K562 (cell line): Measurements from ENCODE around the gene MT1A. TPM values are rescaled to one million over a fixed set of nuclear protein-coding genes. Genes with fewer than 3 reads are reported as not detected.

ENCODE experiments used
- ATAC-seq: fragments of 200-7000 bp; cut with Tn5 transposase; 3 replicates; pipeline ENCODE4 v1.9.1; 2020; ENCODE audit warnings: moderate library complexity
- BruUV-seq: library from RNA; stranded (reverse); fragments of 400-500 nt; replicated peaks from 2 replicates; lab custom pipeline; 2021; lab: Mats Ljungman, UMichigan
- CTCF ChIA-PET: fragments of 300-600 bp; formaldehyde crosslinking; extraction: SDS; loops from one replicate; lab custom pipeline; 2021; ENCODE audit warnings: low intra/inter-chr PET ratio; lab: Yijun Ruan, JAX
- POLR2A ChIA-PET: fragments of 300-600, 350-650 bp; sonication (Branson Sonifier 250); formaldehyde crosslinking; extraction: SDS; loops from one replicate; lab custom pipeline; 2021; ENCODE audit warnings: antibody characterized with exemption, inconsistent platforms; lab: Yijun Ruan, JAX
- DNase-seq, 4 experiments: peaks; one replicate each; pipeline versions ENCODE4 v3.0.0 to v3.0.0-alpha.2; 2011 to 2018; ENCODE audit warnings: low spot score in 3 of 4, mixed read lengths in 3 of 4; ENCODE audit errors: extremely low read depth in 1 of 4
- FAIRE-seq: peaks from 2 replicates; lab custom pipeline; 2011; peaks lifted over from hg19 to GRCh38; lab: Jason Lieb, UNC
- H2AFZ ChIP-seq: 2 replicates; pipeline ENCODE4 v1.6.0; 2011; ENCODE audit warnings: low read depth, low read length, control low read depth, inconsistent platforms
- H3K27ac ChIP-seq: fragments of 200-600 bp; 3 replicates; pipeline ENCODE4 v1.8.0; 2011; ENCODE audit warnings: low read depth, mild to moderate bottlenecking, control low read depth, inconsistent platforms, low read length, moderate library complexity, mixed read lengths; ENCODE audit errors: extremely low read depth
- H3K27me3 ChIP-seq, 2 experiments: fragments of 300-600 bp in 1 of 2; 2 replicates in 1 of 2; 3 replicates in 1 of 2; pipeline versions ENCODE4 v1.6.0 to v1.8.0; 2011; ENCODE audit warnings: inconsistent platforms in 2 of 2, low read length in 2 of 2, mild to moderate bottlenecking in 1 of 2, mixed read lengths in 1 of 2, moderate library complexity in 1 of 2; ENCODE audit not compliant: control insufficient read depth in 2 of 2, insufficient read depth in 2 of 2
- H3K36me3 ChIP-seq: fragments of 300-600 bp; 3 replicates; pipeline ENCODE4 v1.8.0; 2011; ENCODE audit warnings: mild to moderate bottlenecking, low read length, inconsistent platforms; ENCODE audit not compliant: control insufficient read depth, insufficient read depth
- H3K4me1 ChIP-seq, 2 experiments: fragments of 200-600 bp in 1 of 2; replicated peaks in 1 of 2; 2 replicates in 1 of 2; 3 replicates in 1 of 2; pipeline versions ENCODE4 v1.5.1 to v1.8.0; 2011; ENCODE audit warnings: inconsistent platforms in 2 of 2, low read length in 2 of 2, mild to moderate bottlenecking in 1 of 2, mixed read lengths in 1 of 2, moderate library complexity in 1 of 2; ENCODE audit not compliant: control insufficient read depth in 2 of 2, insufficient read depth in 2 of 2
- H3K4me2 ChIP-seq: 2 replicates; pipeline ENCODE4 v1.6.1; 2011; ENCODE audit warnings: low read length, control low read depth, inconsistent platforms, mixed read lengths; ENCODE audit not compliant: insufficient read depth
- H3K4me3 ChIP-seq: fragments of 200-600 bp; sonication (generic), shearing (Covaris generic); 2 replicates; pipeline ENCODE4 v1.5.1; 2016; ENCODE audit warnings: control low read depth, inconsistent platforms
- H3K79me2 ChIP-seq: fragments of 200-600 bp; 3 replicates; pipeline ENCODE4 v1.8.0; 2011; ENCODE audit warnings: low read length, inconsistent platforms; ENCODE audit not compliant: control insufficient read depth, insufficient read depth
- H3K9ac ChIP-seq, 2 experiments: 2 replicates each; pipeline versions ENCODE4 v1.6.0 to v1.6.1; 2011; ENCODE audit warnings: low read depth in 2 of 2, low read length in 2 of 2, control low read depth in 1 of 2, inconsistent platforms in 1 of 2, mild to moderate bottlenecking in 1 of 2, mixed read lengths in 1 of 2; ENCODE audit not compliant: insufficient read depth in 1 of 2
- H3K9me1 ChIP-seq: one replicate; pipeline ENCODE4 v1.6.0; 2011; ENCODE audit warnings: inconsistent platforms, mild to moderate bottlenecking, low read length, moderate library complexity; ENCODE audit not compliant: control insufficient read depth, insufficient read depth
- H3K9me3 ChIP-seq: replicated peaks from 2 replicates; pipeline ENCODE4 v1.5.1; 2011; ENCODE audit warnings: low read depth, low read length, inconsistent platforms; ENCODE audit not compliant: control insufficient read depth, insufficient read depth
- H4K20me1 ChIP-seq: replicated peaks from 2 replicates; pipeline ENCODE4 v1.6.1; 2011; ENCODE audit warnings: low read length, inconsistent platforms, mixed read lengths; ENCODE audit not compliant: control insufficient read depth, insufficient read depth
- CAMTA2 ChIP-seq: fragments of 250-450 bp; sonication (Bioruptor Pico); conservative IDR thresholded peaks from 2 replicates; pipeline ENCODE4 v1.5.1; 2022
- CBFA2T2 ChIP-seq: fragments of 450-650 bp; conservative IDR thresholded peaks from 2 replicates; pipeline ENCODE4 v1.6.1; 2017; ENCODE audit warnings: mild to moderate bottlenecking
- CEBPB ChIP-seq: fragments of 450-650 bp; IDR thresholded peaks from 2 replicates; pipeline ENCODE4 v1.6.1; 2016; ENCODE audit warnings: missing genetic modification characterization, missing compliant biosample characterization
- CEBPG ChIP-seq, 3 experiments: fragments of 200-800 bp in 1 of 3; sonication (Bioruptor generic) in 1 of 3; sonication (generic) in 1 of 3; formaldehyde crosslinking in 1 of 3; IDR thresholded peaks in 2 of 3; conservative IDR thresholded peaks in 1 of 3; 2 replicates each; pipeline versions ENCODE4 v1.6.1 to v1.8.0; 2016 to 2022; ENCODE audit warnings: missing compliant biosample characterization in 2 of 3, missing genetic modification characterization in 2 of 3, mild to moderate bottlenecking in 1 of 3, missing genetic modification reagents in 1 of 3
- HOXB6 ChIP-seq: fragments of 250-450 bp; sonication (Bioruptor Pico); IDR thresholded peaks from 2 replicates; pipeline ENCODE4 v1.5.1; 2022; ENCODE audit warnings: mild to moderate bottlenecking, borderline replicate concordance
- ILF3 ChIP-seq: fragments of 450-650 bp; IDR thresholded peaks from 2 replicates; pipeline ENCODE4 v1.6.1; 2018; ENCODE audit warnings: antibody characterized with exemption, mild to moderate bottlenecking, moderate library complexity, borderline replicate concordance
- KDM1A ChIP-seq, 2 experiments: fragments of 450-650 bp; IDR thresholded peaks; 2 replicates each; pipeline ENCODE4 v1.6.1; 2016; ENCODE audit warnings: mild to moderate bottlenecking in 2 of 2
- MCM2 ChIP-seq: fragments of 450-650 bp; IDR thresholded peaks from 2 replicates; pipeline ENCODE4 v1.6.1; 2017; ENCODE audit warnings: low read depth, mild to moderate bottlenecking
- NBN ChIP-seq: fragments of 450-650 bp; IDR thresholded peaks from 2 replicates; pipeline ENCODE4 v1.6.1; 2016; ENCODE audit warnings: low read depth, mild to moderate bottlenecking
- SLC30A9 ChIP-seq: fragments of 250-450 bp; sonication (Bioruptor Pico); IDR thresholded peaks from 2 replicates; pipeline ENCODE4 v1.8.0; 2022; ENCODE audit warnings: mild to moderate bottlenecking, moderate library complexity
- WGBS: fragments of 100-300 bp; shearing (Covaris generic); methylation state at CpG from one replicate; pipeline ENCODE4 v1.1.6; 2016; ENCODE audit warnings: low coverage, mixed read lengths; ENCODE audit not compliant: insufficient coverage; ENCODE audit errors: missing lambda C conversion rate; 5-methylcytosine and 5-hydroxymethylcytosine counted together
- in situ Hi-C: fragments of 300-500 bp; cut with MboI; formaldehyde crosslinking; loops from 4 replicates; pipeline ENCODE4 v1.15.0; 2018; ENCODE audit warnings: inconsistent platforms, mixed read lengths
- intact Hi-C: fragments of 100-400 bp; cut with micrococcal nuclease; formaldehyde crosslinking; loops from 2 replicates; pipeline ENCODE4 v1.14.2; 2022
- polyA plus RNA-seq, 8 experiments: library from polyadenylated mRNA; depleted of rRNA in 4 of 8; stranded (reverse) in 5 of 8; unstranded in 3 of 8; fragments of >200 nt; fragmentation: Nextera tagmentation in 2 of 8; fragmentation: Illumina TruSeq in 1 of 8; extraction: Ambion mirVana in 2 of 8; extraction: Trizol in 1 of 8; gene quantifications; 2 replicates each; pipeline versions ENCODE4 v1.2.1 to v1.2.3, GENCODE V29; 2011 to 2014; ENCODE audit warnings: inconsistent platforms in 1 of 8, missing spikeins in 1 of 8
- total RNA-seq, 7 experiments: library from RNA; depleted of rRNA in 6 of 7; stranded (reverse); fragments of >200 nt in 6 of 7; fragmentation: Illumina TruSeq in 2 of 7; extraction: Trizol in 2 of 7; gene quantifications; 2 replicates each; pipeline versions ENCODE4 v1.2.1 to v1.2.3, GENCODE V29; 2011 to 2021; ENCODE audit warnings: low replicate concordance in 1 of 7
- TF ChIP-seq, protein P1 (sequence below): fragments of 450-650 bp; IDR thresholded peaks from 2 replicates; pipeline ENCODE4 v1.6.1; 2017; ENCODE audit warnings: antibody characterized with exemption
- TF ChIP-seq, protein P2 (sequence below): fragments of 250-450 bp; sonication (Bioruptor Pico); IDR thresholded peaks from 2 replicates; pipeline ENCODE4 v1.8.0; 2022; ENCODE audit warnings: moderate library complexity, mild to moderate bottlenecking, inconsistent platforms
- TF ChIP-seq, protein P3 (sequence below): IDR thresholded peaks from 2 replicates; pipeline ENCODE4 v1.6.1; 2014; ENCODE audit warnings: antibody characterized with exemption
- TF ChIP-seq, protein P4 (sequence below), 2 experiments: fragments of 450-650 bp in 1 of 2; sonication (generic) in 1 of 2; formaldehyde crosslinking in 1 of 2; IDR thresholded peaks in 1 of 2; conservative IDR thresholded peaks in 1 of 2; 2 replicates each; pipeline versions ENCODE4 v1.6.1 to v1.8.1; 2016 to 2023; ENCODE audit warnings: mild to moderate bottlenecking in 2 of 2, moderate library complexity in 2 of 2, inconsistent platforms in 1 of 2, missing genetic modification reagents in 1 of 2

The MT1A gene
- total and polyA plus RNA-seq, 9 of the 15 experiments (the other 6 are each of a cell fraction or from before 2014, with no cell fraction given), result 0.23 TPM; not detected in 8

DNA sequence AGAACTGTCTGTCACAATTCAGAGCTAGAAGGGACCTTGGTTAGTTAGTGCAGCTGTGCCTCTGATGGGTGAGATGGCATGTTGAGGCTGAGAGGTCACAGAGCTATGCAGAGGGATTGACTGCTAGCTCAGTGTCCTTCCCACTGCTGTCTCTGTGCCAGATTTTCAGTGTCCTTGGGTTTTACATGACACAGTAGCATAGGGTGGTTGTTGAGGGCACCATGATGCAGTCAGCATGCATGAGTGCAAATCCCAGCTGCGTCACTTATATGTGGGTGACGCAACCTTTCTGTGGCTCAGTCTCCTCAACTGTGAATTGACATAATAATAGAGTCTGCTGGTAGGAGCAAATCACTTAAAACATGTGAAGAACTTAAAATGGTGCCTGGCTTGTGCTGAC lies 2.7 kb downstream of the MT1A start:
- TF ChIP-seq CAMTA2 (CRISPR knock-in tag), result no peak
- TF ChIP-seq, protein P1, sequence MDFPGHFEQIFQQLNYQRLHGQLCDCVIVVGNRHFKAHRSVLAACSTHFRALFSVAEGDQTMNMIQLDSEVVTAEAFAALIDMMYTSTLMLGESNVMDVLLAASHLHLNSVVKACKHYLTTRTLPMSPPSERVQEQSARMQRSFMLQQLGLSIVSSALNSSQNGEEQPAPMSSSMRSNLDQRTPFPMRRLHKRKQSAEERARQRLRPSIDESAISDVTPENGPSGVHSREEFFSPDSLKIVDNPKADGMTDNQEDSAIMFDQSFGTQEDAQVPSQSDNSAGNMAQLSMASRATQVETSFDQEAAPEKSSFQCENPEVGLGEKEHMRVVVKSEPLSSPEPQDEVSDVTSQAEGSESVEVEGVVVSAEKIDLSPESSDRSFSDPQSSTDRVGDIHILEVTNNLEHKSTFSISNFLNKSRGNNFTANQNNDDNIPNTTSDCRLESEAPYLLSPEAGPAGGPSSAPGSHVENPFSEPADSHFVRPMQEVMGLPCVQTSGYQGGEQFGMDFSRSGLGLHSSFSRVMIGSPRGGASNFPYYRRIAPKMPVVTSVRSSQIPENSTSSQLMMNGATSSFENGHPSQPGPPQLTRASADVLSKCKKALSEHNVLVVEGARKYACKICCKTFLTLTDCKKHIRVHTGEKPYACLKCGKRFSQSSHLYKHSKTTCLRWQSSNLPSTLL, result no peak
- peak; percentile 35; the same call in 1 of the 2 replicates for TF ChIP-seq CEBPB (tag)
- no peak for TF ChIP-seq MCM2
- no peak for TF ChIP-seq HOXB6
- no peak for TF ChIP-seq CEBPG (CRISPR knock-in tag; IDR thresholded peaks at IDR 0.05)
- peak in 1 of 2 experiments; percentile 35; a peak in 1 of 4 replicates for TF ChIP-seq CEBPG (tag; conservative IDR thresholded peaks at IDR 0.05 in 1 of 2, IDR thresholded peaks at IDR 0.05 in 1 of 2)
- TF ChIP-seq NBN, result no peak
- TF ChIP-seq KDM1A (IDR thresholded peaks at IDR 0.05), result no peak
- TF ChIP-seq, protein P2, sequence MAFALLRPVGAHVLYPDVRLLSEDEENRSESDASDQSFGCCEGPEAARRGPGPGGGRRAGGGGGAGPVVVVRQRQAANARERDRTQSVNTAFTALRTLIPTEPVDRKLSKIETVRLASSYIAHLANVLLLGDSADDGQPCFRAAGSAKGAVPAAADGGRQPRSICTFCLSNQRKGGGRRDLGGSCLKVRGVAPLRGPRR (CRISPR knock-in tag), result no peak
- TF ChIP-seq ILF3, result no peak
- no peak for TF ChIP-seq CBFA2T2
- TF ChIP-seq, protein P3, sequence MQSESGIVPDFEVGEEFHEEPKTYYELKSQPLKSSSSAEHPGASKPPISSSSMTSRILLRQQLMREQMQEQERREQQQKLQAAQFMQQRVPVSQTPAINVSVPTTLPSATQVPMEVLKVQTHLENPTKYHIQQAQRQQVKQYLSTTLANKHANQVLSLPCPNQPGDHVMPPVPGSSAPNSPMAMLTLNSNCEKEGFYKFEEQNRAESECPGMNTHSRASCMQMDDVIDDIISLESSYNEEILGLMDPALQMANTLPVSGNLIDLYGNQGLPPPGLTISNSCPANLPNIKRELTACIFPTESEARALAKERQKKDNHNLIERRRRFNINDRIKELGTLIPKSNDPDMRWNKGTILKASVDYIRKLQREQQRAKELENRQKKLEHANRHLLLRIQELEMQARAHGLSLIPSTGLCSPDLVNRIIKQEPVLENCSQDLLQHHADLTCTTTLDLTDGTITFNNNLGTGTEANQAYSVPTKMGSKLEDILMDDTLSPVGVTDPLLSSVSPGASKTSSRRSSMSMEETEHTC, result no peak
- TF ChIP-seq, protein P4, sequence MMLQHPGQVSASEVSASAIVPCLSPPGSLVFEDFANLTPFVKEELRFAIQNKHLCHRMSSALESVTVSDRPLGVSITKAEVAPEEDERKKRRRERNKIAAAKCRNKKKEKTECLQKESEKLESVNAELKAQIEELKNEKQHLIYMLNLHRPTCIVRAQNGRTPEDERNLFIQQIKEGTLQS (IDR thresholded peaks at IDR 0.05), result peak; percentile 48
- TF ChIP-seq, protein P4 (CRISPR knock-in tag; conservative IDR thresholded peaks at IDR 0.05), result no peak
- TF ChIP-seq SLC30A9 (CRISPR knock-in tag), result no peak
- no peaks in the 10 kb centered on the region for H3K36me3 ChIP-seq
- H3K79me2 ChIP-seq, result no peaks in the 10 kb centered on the region
- H3K4me1 ChIP-seq, result peaks cover 3 to 16% of the 10 kb centered on the region in 2 experiments; a peak in 3 of 5 replicates
- H3K9me3 ChIP-seq, result no peaks in the 10 kb centered on the region
- in situ Hi-C loops (no loop called here), intact Hi-C loops (no loop called here)
- no peak for FAIRE-seq
- POLR2A ChIA-PET, result no interaction called here
- no TSS peak for BruUV-seq
- 15% methylated on average over 2 of the region's 2 CpGs for WGBS
- no peak overlapping the region for H3K9ac ChIP-seq
- H3K9me1 ChIP-seq, result no peaks in the 10 kb centered on the region
- no peak overlapping the region for H3K4me2 ChIP-seq
- no peak overlapping the region for H2AFZ ChIP-seq
- H4K20me1 ChIP-seq, result 0 out of 2 replicates have a peak, but pooled peaks cover 4% of the 10 kb centered on the region
- no peak for DNase-seq
- H3K27me3 ChIP-seq, result peaks cover 28 to 64% of the 10 kb centered on the region in 2 experiments
- H3K4me3 ChIP-seq, result no peak overlapping the region
- ATAC-seq, result no peak
- no peak overlapping the region for H3K27ac ChIP-seq
- CTCF ChIA-PET, result no interaction called here
